ENCODE data around the gene NRXN3. TPM values are rescaled to one million over a fixed set of nuclear protein-coding genes. Genes with fewer than 3 reads are reported as not detected.

Gene NRXN3
- not detected for total RNA-seq

DNA sequence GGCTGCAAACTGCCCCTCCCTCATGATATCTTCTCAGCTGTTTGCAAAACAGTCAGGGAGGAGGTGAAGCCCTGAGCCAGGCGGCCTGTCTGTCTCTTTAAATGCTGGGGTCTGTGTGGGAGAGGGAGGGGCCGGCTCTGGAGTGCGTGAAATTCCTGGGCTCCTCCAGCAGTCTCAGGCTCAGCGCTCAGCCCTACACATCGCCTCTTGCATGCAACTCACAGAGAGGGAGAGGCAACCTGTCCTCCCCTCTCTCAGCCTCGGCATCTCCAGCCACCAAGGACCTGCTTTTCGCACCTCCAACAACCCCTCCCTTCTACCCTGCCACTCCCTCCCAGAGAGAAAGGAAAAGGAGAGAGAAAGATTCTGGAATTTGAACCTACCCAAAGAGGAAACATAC is at the start of gene NRXN3:
TSS of gene NRXN3 (plus strand) at position 171 of the 400 bp plus-strand sequence. CDS start 72,721 bp downstream, outside the sequence.

Data from activated naive CD4-positive, alpha-beta T cell treated with anti-CD3 and anti-CD28 coated beads, Interleukin-2, amount 10 ng/mL, durations not matched to agents 5 hours and 36 hours (primary cell).